Measurements from ENCODE around the gene KLHL29.

KLHL29 gene

GRCh38 chr2:23593752-23594459 is 208.9 kb downstream of the KLHL29 start:
- no peak for TF ChIP-seq NFIC (IDR thresholded peaks at IDR 0.05)
- TF ChIP-seq CEBPB (IDR thresholded peaks at IDR 0.05): no peak
- TF ChIP-seq EGR1 (IDR thresholded peaks at IDR 0.05): no peak
- no peak for TF ChIP-seq TAF1 (IDR thresholded peaks at IDR 0.05; ENCODE audit: low read depth)

DNA sequence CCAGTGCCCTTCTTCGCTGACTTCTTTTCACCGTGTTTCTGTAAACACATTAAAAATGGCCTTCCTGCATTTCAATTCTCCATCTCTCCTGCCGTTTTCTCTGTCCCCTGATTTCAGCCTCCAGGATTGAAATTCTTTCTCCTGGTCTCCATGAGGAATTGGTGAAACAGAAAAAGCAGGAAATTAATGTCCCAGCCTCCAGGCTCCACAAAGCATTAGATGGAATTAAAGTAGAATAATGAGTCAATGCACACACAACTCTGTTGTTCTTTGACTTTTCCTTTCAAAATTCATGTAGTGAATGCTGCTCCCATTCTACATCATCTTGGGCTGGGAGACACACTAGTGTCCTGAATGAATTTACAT is 209.5 kb downstream of the KLHL29 start:
- TF ChIP-seq EP300 (IDR thresholded peaks at IDR 0.05; ENCODE audit: borderline replicate concordance): no peak
- no peak for TF ChIP-seq ZBTB7A (IDR thresholded peaks at IDR 0.05; ENCODE audit: low read depth)
- TF ChIP-seq, protein P1, sequence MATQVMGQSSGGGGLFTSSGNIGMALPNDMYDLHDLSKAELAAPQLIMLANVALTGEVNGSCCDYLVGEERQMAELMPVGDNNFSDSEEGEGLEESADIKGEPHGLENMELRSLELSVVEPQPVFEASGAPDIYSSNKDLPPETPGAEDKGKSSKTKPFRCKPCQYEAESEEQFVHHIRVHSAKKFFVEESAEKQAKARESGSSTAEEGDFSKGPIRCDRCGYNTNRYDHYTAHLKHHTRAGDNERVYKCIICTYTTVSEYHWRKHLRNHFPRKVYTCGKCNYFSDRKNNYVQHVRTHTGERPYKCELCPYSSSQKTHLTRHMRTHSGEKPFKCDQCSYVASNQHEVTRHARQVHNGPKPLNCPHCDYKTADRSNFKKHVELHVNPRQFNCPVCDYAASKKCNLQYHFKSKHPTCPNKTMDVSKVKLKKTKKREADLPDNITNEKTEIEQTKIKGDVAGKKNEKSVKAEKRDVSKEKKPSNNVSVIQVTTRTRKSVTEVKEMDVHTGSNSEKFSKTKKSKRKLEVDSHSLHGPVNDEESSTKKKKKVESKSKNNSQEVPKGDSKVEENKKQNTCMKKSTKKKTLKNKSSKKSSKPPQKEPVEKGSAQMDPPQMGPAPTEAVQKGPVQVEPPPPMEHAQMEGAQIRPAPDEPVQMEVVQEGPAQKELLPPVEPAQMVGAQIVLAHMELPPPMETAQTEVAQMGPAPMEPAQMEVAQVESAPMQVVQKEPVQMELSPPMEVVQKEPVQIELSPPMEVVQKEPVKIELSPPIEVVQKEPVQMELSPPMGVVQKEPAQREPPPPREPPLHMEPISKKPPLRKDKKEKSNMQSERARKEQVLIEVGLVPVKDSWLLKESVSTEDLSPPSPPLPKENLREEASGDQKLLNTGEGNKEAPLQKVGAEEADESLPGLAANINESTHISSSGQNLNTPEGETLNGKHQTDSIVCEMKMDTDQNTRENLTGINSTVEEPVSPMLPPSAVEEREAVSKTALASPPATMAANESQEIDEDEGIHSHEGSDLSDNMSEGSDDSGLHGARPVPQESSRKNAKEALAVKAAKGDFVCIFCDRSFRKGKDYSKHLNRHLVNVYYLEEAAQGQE (IDR thresholded peaks at IDR 0.05; ENCODE audit: low read depth): no peak
- no peak for TF ChIP-seq EGR1 (IDR thresholded peaks at IDR 0.05)
- no peak for TF ChIP-seq FOXM1 (IDR thresholded peaks at IDR 0.05; ENCODE audit: borderline replicate concordance, low read depth)
- TF ChIP-seq YY1 (IDR thresholded peaks at IDR 0.05; ENCODE audit: low read depth): no peak
- no peak for TF ChIP-seq TAF1 (IDR thresholded peaks at IDR 0.05; ENCODE audit: low read depth)
- TF ChIP-seq TEAD4 (IDR thresholded peaks at IDR 0.05): no peak

GRCh38 chr2:23595021-23595420 is 210.0 kb downstream of the KLHL29 start:
- TF ChIP-seq EP300 (IDR thresholded peaks at IDR 0.05; ENCODE audit: borderline replicate concordance): no peak
- TF ChIP-seq TCF12 (IDR thresholded peaks at IDR 0.05; ENCODE audit: low read depth): no peak
- no peak for TF ChIP-seq CREB1 (IDR thresholded peaks at IDR 0.05; ENCODE audit: low read depth)
- TF ChIP-seq EGR1 (IDR thresholded peaks at IDR 0.05): no peak
- TF ChIP-seq, protein P2, sequence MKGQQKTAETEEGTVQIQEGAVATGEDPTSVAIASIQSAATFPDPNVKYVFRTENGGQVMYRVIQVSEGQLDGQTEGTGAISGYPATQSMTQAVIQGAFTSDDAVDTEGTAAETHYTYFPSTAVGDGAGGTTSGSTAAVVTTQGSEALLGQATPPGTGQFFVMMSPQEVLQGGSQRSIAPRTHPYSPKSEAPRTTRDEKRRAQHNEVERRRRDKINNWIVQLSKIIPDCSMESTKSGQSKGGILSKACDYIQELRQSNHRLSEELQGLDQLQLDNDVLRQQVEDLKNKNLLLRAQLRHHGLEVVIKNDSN (IDR thresholded peaks at IDR 0.05): no peak
- TF ChIP-seq RAD21 (IDR thresholded peaks at IDR 0.05; ENCODE audit: low read depth): no peak
- TF ChIP-seq MAX (IDR thresholded peaks at IDR 0.05): no peak
- no peak for TF ChIP-seq CEBPB (IDR thresholded peaks at IDR 0.05)
- no peak for TF ChIP-seq TAF1 (IDR thresholded peaks at IDR 0.05; ENCODE audit: low read depth)
- no peak for TF ChIP-seq NFIC (IDR thresholded peaks at IDR 0.05)
- TF ChIP-seq, protein P1 (IDR thresholded peaks at IDR 0.05; ENCODE audit: low read depth): no peak
- TF ChIP-seq TEAD4 (IDR thresholded peaks at IDR 0.05): no peak
- no peak for TF ChIP-seq ZBTB7A (IDR thresholded peaks at IDR 0.05; ENCODE audit: low read depth)
- TF ChIP-seq FOXM1 (IDR thresholded peaks at IDR 0.05; ENCODE audit: borderline replicate concordance, low read depth): no peak
- no peak for TF ChIP-seq YY1 (IDR thresholded peaks at IDR 0.05; ENCODE audit: low read depth)

DNA sequence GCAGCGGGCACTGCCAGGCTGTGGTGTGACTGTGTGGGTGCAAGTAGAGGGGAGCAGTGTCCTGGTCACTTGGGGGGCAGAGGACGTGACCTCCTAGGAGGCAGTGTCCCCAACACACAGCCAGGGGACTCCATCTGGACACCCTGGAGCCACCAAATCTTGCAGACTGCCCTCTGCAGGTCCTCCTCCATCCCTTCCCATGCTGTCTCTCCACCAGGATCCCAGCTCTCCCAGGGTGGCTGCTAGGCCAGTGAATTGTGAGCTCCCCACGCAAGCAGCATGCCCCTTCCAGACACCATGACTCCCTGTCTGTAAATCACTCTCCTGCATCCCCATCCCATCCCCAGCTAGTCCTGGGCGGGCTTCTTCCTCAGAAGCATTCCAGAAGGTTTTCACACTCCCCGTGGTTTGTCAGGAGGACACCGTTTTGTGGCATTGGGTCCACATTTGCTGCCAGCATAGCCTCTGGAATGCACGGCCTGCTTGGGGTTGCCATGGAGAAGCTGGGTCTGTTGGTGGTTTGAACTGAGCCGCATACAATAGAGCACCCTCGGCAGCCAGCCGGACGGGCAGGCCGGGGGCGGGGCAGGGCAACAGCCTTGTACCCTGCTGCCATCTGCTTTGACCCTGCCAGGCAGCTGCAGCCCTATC is 210.7 kb downstream of the KLHL29 start:
- TF ChIP-seq CEBPB (IDR thresholded peaks at IDR 0.05): no peak
- no peak for TF ChIP-seq EP300 (IDR thresholded peaks at IDR 0.05; ENCODE audit: borderline replicate concordance)
- no peak for TF ChIP-seq NFIC (IDR thresholded peaks at IDR 0.05)
- TF ChIP-seq MAX (IDR thresholded peaks at IDR 0.05): no peak
- TF ChIP-seq TEAD4 (IDR thresholded peaks at IDR 0.05): no peak
- no peak for TF ChIP-seq TCF12 (IDR thresholded peaks at IDR 0.05; ENCODE audit: low read depth)

DNA sequence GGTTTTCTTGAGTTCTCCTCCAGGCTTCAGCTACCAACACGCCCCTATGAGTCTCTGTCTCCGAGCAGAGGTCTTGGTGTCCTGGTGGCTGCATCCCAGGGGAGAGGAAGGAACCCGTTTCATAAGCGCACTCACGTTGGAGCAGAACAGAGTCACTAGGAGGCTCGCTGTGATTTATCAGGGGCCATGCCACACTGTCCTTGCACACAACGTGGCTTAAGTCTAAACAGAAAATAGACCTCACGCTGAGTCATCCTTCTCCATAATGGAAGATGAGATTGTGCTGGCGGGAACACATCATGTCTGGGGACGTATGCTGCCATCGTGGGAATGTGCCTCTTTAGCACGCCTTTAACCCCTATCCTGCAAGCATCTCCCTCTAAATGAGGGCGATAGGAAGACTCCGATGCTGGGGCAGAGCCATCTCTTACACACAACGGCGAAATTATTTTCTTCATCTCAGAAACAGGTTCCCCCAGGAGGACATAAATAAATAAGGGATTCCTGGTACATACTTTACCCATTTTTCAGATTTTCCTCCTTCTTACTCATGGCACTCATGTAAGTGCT is 211.4 kb downstream of the KLHL29 start:
- TF ChIP-seq, protein P2 (IDR thresholded peaks at IDR 0.05): no peak
- TF ChIP-seq TAF1 (IDR thresholded peaks at IDR 0.05; ENCODE audit: low read depth) (no peak), CEBPB (IDR thresholded peaks at IDR 0.05) (no peak), RAD21 (IDR thresholded peaks at IDR 0.05; ENCODE audit: low read depth) (no peak), ZBTB7A (IDR thresholded peaks at IDR 0.05; ENCODE audit: low read depth) (no peak), MAX (IDR thresholded peaks at IDR 0.05) (no peak), NFIC (IDR thresholded peaks at IDR 0.05) (no peak), TCF12 (IDR thresholded peaks at IDR 0.05; ENCODE audit: low read depth) (no peak), TEAD4 (IDR thresholded peaks at IDR 0.05) (no peak), YY1 (IDR thresholded peaks at IDR 0.05; ENCODE audit: low read depth) (no peak), FOXM1 (IDR thresholded peaks at IDR 0.05; ENCODE audit: borderline replicate concordance, low read depth) (no peak)

Measured in Ishikawa (cell line).